HCT116 (cell line): Measurements from ENCODE around the gene TCF7.

ENCODE experiments used
- CEBPB ChIP-seq: IDR thresholded peaks from 2 replicates; pipeline ENCODE4 v1.6.1; 2012; ENCODE audit warnings: low read depth
- EZH2 ChIP-seq: fragments of 200-600 bp; sonication (generic); IDR thresholded peaks from 2 replicates; pipeline ENCODE4 v1.6.1; 2017; ENCODE audit warnings: antibody characterized with exemption, mixed run types
- JUND ChIP-seq: IDR thresholded peaks from 2 replicates; pipeline ENCODE4 v1.6.1; 2012
- POLR2A ChIP-seq: IDR thresholded peaks from 2 replicates; pipeline ENCODE4 v1.7.0; 2011; ENCODE audit warnings: borderline replicate concordance; ENCODE audit not compliant: insufficient read depth, insufficient read length; ENCODE audit errors: extremely low read depth
- POLR2AphosphoS5 ChIP-seq: IDR thresholded peaks from 2 replicates; pipeline ENCODE4 v1.6.1; 2011; ENCODE audit warnings: mild to moderate bottlenecking, low read depth, low read length, moderate library complexity
- SIN3A ChIP-seq: IDR thresholded peaks from 2 replicates; pipeline ENCODE4 v1.6.1; 2012; ENCODE audit warnings: low read depth
- YY1 ChIP-seq: IDR thresholded peaks from 2 replicates; pipeline ENCODE4 v1.6.1; 2011; ENCODE audit warnings: low read length, low read depth, moderate library complexity, mild to moderate bottlenecking; ENCODE audit not compliant: insufficient replicate concordance; ENCODE audit errors: extremely low read depth
- ZNF274 ChIP-seq: fragments of 200-500 bp; sonication (Bioruptor generic); IDR thresholded peaks from 2 replicates; pipeline ENCODE4 v1.6.1; 2014; ENCODE audit warnings: mild to moderate bottlenecking, low read depth, low read length, inconsistent platforms
- TF ChIP-seq, protein P1 (sequence below), 3 experiments: fragments of 200-600 bp in 1 of 3; sonication (generic) in 1 of 3; IDR thresholded peaks in 2 of 3; conservative IDR thresholded peaks in 1 of 3; 2 replicates each; pipeline ENCODE4 v1.5.1; 2012 to 2017; ENCODE audit warnings: low read depth in 2 of 3, low read length in 2 of 3, antibody characterized with exemption in 1 of 3, borderline replicate concordance in 1 of 3, control low read depth in 1 of 3, mild to moderate bottlenecking in 1 of 3, mixed read lengths in 1 of 3, mixed run types in 1 of 3, moderate library complexity in 1 of 3; ENCODE audit not compliant: insufficient read depth in 1 of 3

DNA sequence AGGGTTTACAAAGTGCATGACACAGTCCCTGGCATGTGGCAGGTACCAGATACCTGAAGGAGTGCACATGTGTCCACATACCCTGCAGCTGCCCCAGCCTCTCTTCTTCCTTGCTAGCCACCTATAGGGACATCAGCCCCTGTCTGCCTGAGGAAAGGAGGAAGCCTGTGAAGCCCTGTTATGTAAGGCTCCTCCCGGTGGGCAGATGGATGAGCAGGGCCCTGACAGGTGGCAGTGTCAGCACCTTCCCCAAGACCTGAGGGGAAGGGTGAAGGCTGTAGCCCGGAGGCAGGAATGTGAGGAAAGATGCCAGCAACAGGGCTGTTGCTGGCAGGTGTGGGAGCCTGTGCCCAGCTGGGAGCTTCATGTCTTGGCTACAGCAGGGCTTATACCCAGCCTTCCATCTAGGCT lies 21.7 kb downstream of the TCF7 start:
- TF ChIP-seq EZH2 (no peak), YY1 (no peak), SIN3A (no peak), POLR2AphosphoS5 (no peak), POLR2A (no peak), JUND (no peak), CEBPB (no peak), ZNF274 (no peak)
- TF ChIP-seq, protein P1, sequence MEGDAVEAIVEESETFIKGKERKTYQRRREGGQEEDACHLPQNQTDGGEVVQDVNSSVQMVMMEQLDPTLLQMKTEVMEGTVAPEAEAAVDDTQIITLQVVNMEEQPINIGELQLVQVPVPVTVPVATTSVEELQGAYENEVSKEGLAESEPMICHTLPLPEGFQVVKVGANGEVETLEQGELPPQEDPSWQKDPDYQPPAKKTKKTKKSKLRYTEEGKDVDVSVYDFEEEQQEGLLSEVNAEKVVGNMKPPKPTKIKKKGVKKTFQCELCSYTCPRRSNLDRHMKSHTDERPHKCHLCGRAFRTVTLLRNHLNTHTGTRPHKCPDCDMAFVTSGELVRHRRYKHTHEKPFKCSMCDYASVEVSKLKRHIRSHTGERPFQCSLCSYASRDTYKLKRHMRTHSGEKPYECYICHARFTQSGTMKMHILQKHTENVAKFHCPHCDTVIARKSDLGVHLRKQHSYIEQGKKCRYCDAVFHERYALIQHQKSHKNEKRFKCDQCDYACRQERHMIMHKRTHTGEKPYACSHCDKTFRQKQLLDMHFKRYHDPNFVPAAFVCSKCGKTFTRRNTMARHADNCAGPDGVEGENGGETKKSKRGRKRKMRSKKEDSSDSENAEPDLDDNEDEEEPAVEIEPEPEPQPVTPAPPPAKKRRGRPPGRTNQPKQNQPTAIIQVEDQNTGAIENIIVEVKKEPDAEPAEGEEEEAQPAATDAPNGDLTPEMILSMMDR (IDR thresholded peaks at IDR 0.05 in 2 of 3, conservative IDR thresholded peaks at IDR 0.05 in 1 of 3; ENCODE audit: borderline replicate concordance in 1 of 3, insufficient read depth in 1 of 3, low read depth in 2 of 3, low read length in 2 of 3): no peak
